ENCODE results near the gene KREMEN1.
A peak's percentile ranks its signal among the peaks of the same experiment; 100 is the strongest.

KREMEN1 gene

GRCh38 chr22:29154364-29155048, 81.7 kb downstream of the KREMEN1 start:
- peak; percentile 45 for DNase-seq

- no peak for DNase-seq
Measured at GRCh38 chr22:29155966-29156365, 83.1 kb downstream of the KREMEN1 start.

GRCh38 chr22:29156507-29156906, 83.7 kb downstream of the KREMEN1 start:
- no peak for DNase-seq

GRCh38 chr22:29157759-29158535, 85.1 kb downstream of the KREMEN1 start:
- DNase-seq = no peak

GRCh38 chr22:29158546-29158945, 85.7 kb downstream of the KREMEN1 start:
- no peak for DNase-seq

GRCh38 chr22:29163808-29164207, 91.0 kb downstream of the KREMEN1 start:
- DNase-seq = no peak

- DNase-seq = no peak
Measured at GRCh38 chr22:29165321-29166060, 92.7 kb downstream of the KREMEN1 start.

GRCh38 chr22:29166180-29166579, 93.3 kb downstream of the KREMEN1 start:
- DNase-seq = no peak

- DNase-seq = no peak
Measured at GRCh38 chr22:29167032-29167911, 94.4 kb downstream of the KREMEN1 start.

GRCh38 chr22:29171721-29172120, 98.9 kb downstream of the KREMEN1 start:
- no peak for DNase-seq

GRCh38 chr22:29172216-29172615, 99.4 kb downstream of the KREMEN1 start:
- DNase-seq = no peak

GRCh38 chr22:29175312-29175835, 102.5 kb downstream of the KREMEN1 start:
- DNase-seq = no peak

- DNase-seq = no peak
Measured at GRCh38 chr22:29183971-29184848, 111.4 kb downstream of the KREMEN1 start.

GRCh38 chr22:29184849-29185490, 112.1 kb downstream of the KREMEN1 start:
- DNase-seq = no peak

GRCh38 chr22:29186302-29186701, 113.5 kb downstream of the KREMEN1 start:
- DNase-seq = no peak

- DNase-seq = no peak
Measured at GRCh38 chr22:29187831-29188230, 115.0 kb downstream of the KREMEN1 start.

- no peak for DNase-seq
Measured at GRCh38 chr22:29190051-29190450, 117.2 kb downstream of the KREMEN1 start.

GRCh38 chr22:29190918-29191317, 118.1 kb downstream of the KREMEN1 start:
- DNase-seq = no peak

- no peak for DNase-seq
Measured at GRCh38 chr22:29193021-29193420, 120.2 kb downstream of the KREMEN1 start.

GRCh38 chr22:29194184-29194583, 121.3 kb downstream of the KREMEN1 start:
- no peak for DNase-seq
